Neutrophil (primary cell): ENCODE results near the gene LDLRAD3.

ENCODE experiments used
- H3K27ac ChIP-seq: fragments of 200-600 bp; sonication (generic); 2 replicates; pipeline ENCODE4 v1.5.1; 2016; ENCODE audit warnings: mild to moderate bottlenecking, moderate library complexity
- H3K27me3 ChIP-seq: fragments of 200-600 bp; sonication (generic); 2 replicates; pipeline ENCODE4 v1.6.0; 2016; ENCODE audit warnings: mild to moderate bottlenecking
- H3K36me3 ChIP-seq: fragments of 200-600 bp; sonication (generic); 2 replicates; pipeline ENCODE4 v1.5.1; 2017
- H3K4me1 ChIP-seq, 2 experiments: fragments of 200-600 bp in 1 of 2; sonication (generic) in 1 of 2; 1 replicate in 1 of 2; 2 replicates in 1 of 2; pipeline versions ENCODE4 v1.5.1 to v1.6.1; 2013 to 2016; ENCODE audit warnings: low read depth in 1 of 2, low read length in 1 of 2, mild to moderate bottlenecking in 1 of 2, moderate library complexity in 1 of 2; ENCODE audit not compliant: control insufficient read depth in 1 of 2, insufficient read depth in 1 of 2
- H3K4me3 ChIP-seq, 2 experiments: fragments of 200-600 bp in 1 of 2; sonication (generic) in 1 of 2; 1 replicate in 1 of 2; 2 replicates in 1 of 2; pipeline ENCODE4 v1.5.1; 2013 to 2016; ENCODE audit warnings: low read depth in 1 of 2, low read length in 1 of 2, mild to moderate bottlenecking in 1 of 2, moderate library complexity in 1 of 2
- H3K9me3 ChIP-seq: fragments of 200-600 bp; sonication (generic); 2 replicates; pipeline ENCODE4 v1.5.1; 2016
- TF ChIP-seq, protein P1 (sequence below): fragments of 200-600 bp; sonication (generic); IDR thresholded peaks from 2 replicates; pipeline ENCODE4 v1.5.1; 2016; ENCODE audit warnings: antibody characterized with exemption

Gene LDLRAD3

GRCh38 chr11:35949242-35949641, 5.4 kb downstream of the LDLRAD3 start:
- no peaks in the 10 kb centered on the region for H3K36me3 ChIP-seq

GRCh38 chr11:35950082-35950481, 6.2 kb downstream of the LDLRAD3 start:
- no peaks in the 10 kb centered on the region for H3K4me1 ChIP-seq
- TF ChIP-seq, protein P1, sequence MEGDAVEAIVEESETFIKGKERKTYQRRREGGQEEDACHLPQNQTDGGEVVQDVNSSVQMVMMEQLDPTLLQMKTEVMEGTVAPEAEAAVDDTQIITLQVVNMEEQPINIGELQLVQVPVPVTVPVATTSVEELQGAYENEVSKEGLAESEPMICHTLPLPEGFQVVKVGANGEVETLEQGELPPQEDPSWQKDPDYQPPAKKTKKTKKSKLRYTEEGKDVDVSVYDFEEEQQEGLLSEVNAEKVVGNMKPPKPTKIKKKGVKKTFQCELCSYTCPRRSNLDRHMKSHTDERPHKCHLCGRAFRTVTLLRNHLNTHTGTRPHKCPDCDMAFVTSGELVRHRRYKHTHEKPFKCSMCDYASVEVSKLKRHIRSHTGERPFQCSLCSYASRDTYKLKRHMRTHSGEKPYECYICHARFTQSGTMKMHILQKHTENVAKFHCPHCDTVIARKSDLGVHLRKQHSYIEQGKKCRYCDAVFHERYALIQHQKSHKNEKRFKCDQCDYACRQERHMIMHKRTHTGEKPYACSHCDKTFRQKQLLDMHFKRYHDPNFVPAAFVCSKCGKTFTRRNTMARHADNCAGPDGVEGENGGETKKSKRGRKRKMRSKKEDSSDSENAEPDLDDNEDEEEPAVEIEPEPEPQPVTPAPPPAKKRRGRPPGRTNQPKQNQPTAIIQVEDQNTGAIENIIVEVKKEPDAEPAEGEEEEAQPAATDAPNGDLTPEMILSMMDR: no peak

More at GRCh38 chr11:35949242-35949641, 5.4 kb downstream of the LDLRAD3 start:
- Histone ChIP-seq H3K27me3 (peaks cover 18% of the 10 kb centered on the region), H3K4me3 (no peak overlapping the region), H3K4me1 (peaks cover 3% of the 10 kb centered on the region in 2 experiments), H3K9me3 (no peaks in the 10 kb centered on the region), H3K27ac (no peak overlapping the region)
- TF ChIP-seq, protein P1: no peak

DNA sequence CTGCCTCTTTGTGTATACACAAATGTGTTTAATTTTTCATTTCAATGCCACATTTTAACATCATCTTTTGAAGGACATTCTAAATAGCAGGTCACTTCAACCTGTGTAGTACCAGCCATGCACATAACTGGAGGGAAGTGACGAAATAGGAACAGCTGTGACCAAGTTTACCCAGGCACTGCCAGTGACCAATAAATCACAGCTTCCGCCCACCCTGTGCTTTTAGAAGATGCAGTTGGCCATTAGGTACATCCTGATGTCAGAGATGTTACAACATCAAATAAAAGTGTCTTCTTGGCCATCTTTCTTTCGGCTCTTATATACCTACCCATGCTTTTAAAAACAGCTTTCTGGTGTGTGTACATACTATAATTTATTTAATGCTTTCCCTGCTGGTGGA, 7.8 kb downstream of the LDLRAD3 start:
- Histone ChIP-seq H3K36me3 (no peaks in the 10 kb centered on the region), H3K27ac (no peak overlapping the region), H3K27me3 (no peaks in the 10 kb centered on the region), H3K9me3 (no peaks in the 10 kb centered on the region), H3K4me1 (no peaks in the 10 kb centered on the region), H3K4me3 (no peak overlapping the region)
- TF ChIP-seq, protein P1: no peak

More at GRCh38 chr11:35950082-35950481, 6.2 kb downstream of the LDLRAD3 start:
- Histone ChIP-seq H3K4me3 (no peak overlapping the region), H3K9me3 (no peaks in the 10 kb centered on the region), H3K27me3 (peaks cover 10% of the 10 kb centered on the region), H3K27ac (no peak overlapping the region), H3K36me3 (no peaks in the 10 kb centered on the region)

GRCh38 chr11:35953081-35953760, 9.4 kb downstream of the LDLRAD3 start:
- TF ChIP-seq, protein P1: no peak

DNA sequence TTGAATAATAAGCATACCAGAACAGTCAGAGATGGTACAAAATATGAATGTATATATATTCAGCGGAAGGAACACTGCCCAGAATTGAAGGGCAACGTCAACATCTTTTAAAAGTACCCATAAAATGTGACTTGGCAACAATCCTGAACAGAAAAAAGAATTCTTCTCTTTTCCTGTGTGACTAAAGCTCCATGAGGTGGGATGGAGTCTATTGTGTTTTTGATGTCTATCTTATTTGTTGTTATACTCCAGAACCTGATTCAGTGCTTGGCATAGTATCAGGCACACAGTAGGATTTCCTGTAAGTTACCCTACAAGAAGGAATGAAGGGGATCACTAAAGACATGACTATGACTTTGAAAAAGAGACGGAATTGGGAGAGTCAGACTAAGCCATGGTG, 10.3 kb downstream of the LDLRAD3 start:
- H3K27me3 ChIP-seq: no peaks in the 10 kb centered on the region
- no peak overlapping the region for H3K4me3 ChIP-seq
- H3K9me3 ChIP-seq: no peaks in the 10 kb centered on the region
- no peaks in the 10 kb centered on the region for H3K36me3 ChIP-seq
- no peaks in the 10 kb centered on the region for H3K4me1 ChIP-seq
- TF ChIP-seq, protein P1: no peak
- H3K27ac ChIP-seq: no peak overlapping the region

More at GRCh38 chr11:35953081-35953760, 9.4 kb downstream of the LDLRAD3 start:
- Histone ChIP-seq H3K27me3 (no peaks in the 10 kb centered on the region), H3K27ac (no peak overlapping the region), H3K4me1 (no peaks in the 10 kb centered on the region), H3K36me3 (no peaks in the 10 kb centered on the region), H3K4me3 (no peak overlapping the region), H3K9me3 (no peaks in the 10 kb centered on the region)
